GM10266 (cell line): ENCODE data around the gene TWF2.

Source experiments
- DNase-seq: peaks from one replicate; pipeline ENCODE4 v3.0.0; 2012; ENCODE audit errors: extremely low spot score
- CTCF ChIP-seq: IDR thresholded peaks from 2 replicates; pipeline ENCODE4 v1.5.1; 2012; ENCODE audit warnings: mild to moderate bottlenecking, low read depth; ENCODE audit not compliant: control insufficient read depth, insufficient read depth; ENCODE audit errors: missing control alignments

The TWF2 gene

GRCh38 chr3:52190294-52191074, 48.5 kb downstream of the TWF2 start:
- TF ChIP-seq CTCF: no peak
- DNase-seq: no peak

GRCh38 chr3:52188556-52188955, 50.4 kb downstream of the TWF2 start:
- DNase-seq: no peak
- TF ChIP-seq CTCF: no peak

GRCh38 chr3:52186729-52187128, 52.2 kb downstream of the TWF2 start:
- no peak for DNase-seq
- TF ChIP-seq CTCF: no peak

- DNase-seq: no peak
- no peak for TF ChIP-seq CTCF
These were observed 53.1 kb downstream of the TWF2 start for GRCh38 chr3:52185837-52186236.

GRCh38 chr3:52185311-52185710, 53.6 kb downstream of the TWF2 start:
- no peak for DNase-seq
- TF ChIP-seq CTCF: no peak

- DNase-seq: no peak
- TF ChIP-seq CTCF: no peak
These were observed 54.3 kb downstream of the TWF2 start for GRCh38 chr3:52184690-52185089.

- TF ChIP-seq CTCF: no peak
These were observed 55.0 kb downstream of the TWF2 start for GRCh38 chr3:52183786-52184445.

More at GRCh38 chr3:52183786-52184445, 55.0 kb downstream of the TWF2 start:
- no peak for DNase-seq
